HG03175 (cell line): ENCODE results near the gene RNF212.
A peak's percentile ranks its signal among the peaks of the same experiment; 100 is the strongest.
"Not testable (repeated sequence)": the region's sequence is repeated elsewhere in the genome, so short reads cannot be mapped to it uniquely, and the experiment has no call there.

Experiments
- ATAC-seq: cut with Tn5 transposase; IDR thresholded peaks from one replicate; pipeline ENCODE4 v1.9.1; 2021; ENCODE audit warnings: mild to moderate bottlenecking, moderate library complexity; ENCODE audit not compliant: unreplicated experiment

The RNF212 gene, protein sequence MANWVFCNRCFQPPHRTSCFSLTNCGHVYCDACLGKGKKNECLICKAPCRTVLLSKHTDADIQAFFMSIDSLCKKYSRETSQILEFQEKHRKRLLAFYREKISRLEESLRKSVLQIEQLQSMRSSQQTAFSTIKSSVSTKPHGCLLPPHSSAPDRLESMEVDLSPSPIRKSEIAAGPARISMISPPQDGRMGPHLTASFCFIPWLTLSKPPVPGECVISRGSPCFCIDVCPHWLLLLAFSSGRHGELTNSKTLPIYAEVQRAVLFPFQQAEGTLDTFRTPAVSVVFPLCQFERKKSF

GRCh38 chr4:1113311-1114009, at the start of gene RNF212:
Gene RNF212, minus strand, starts transcription at chr4:1113564. Its CDS starts 100 bp downstream, at chr4:1113464.
- ATAC-seq: no peak

- no peak for ATAC-seq
Observed at GRCh38 chr4:1160351-1160750, 47.0 kb upstream of the RNF212 start.

DNA sequence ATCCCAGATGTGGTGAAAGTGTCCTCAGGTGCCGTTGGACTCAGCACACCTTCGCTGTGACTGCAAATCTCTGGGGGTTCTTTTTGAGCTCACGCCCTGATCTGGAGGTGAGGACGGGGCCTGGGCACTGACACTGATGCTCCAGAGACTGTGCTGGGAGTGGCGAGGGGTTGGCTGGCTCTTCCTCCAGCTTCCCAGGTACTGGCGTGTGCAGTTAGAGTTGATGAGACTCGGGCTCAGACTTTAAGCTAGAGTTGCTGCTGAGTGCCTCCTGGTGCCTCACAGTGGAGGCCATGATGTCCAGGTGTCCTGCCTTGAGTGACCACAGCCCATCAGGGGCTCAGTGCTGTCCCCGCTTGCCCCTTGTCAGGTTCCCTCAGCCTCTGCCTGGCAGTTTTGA, 42.7 kb upstream of the RNF212 start:
- ATAC-seq: no peak

DNA sequence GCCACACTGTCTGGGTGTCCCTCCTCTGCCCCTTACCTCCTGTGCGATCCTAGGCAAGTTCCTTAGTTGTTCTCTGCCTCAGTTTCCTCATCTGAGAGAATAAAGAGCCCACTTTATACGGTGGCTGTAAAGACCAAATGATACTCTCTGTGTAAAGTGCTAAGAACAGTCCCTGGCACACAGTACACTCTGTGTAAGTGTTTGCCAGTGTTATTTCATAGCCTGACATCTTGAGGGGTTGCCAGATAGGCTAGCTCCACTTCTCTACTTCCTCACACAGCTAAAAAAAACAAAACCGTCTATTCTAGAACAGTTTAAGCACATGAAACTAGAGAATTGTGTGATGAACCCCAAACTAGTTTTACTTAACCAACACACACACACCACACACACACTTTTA, 42.0 kb upstream of the RNF212 start:
- no peak for ATAC-seq

DNA sequence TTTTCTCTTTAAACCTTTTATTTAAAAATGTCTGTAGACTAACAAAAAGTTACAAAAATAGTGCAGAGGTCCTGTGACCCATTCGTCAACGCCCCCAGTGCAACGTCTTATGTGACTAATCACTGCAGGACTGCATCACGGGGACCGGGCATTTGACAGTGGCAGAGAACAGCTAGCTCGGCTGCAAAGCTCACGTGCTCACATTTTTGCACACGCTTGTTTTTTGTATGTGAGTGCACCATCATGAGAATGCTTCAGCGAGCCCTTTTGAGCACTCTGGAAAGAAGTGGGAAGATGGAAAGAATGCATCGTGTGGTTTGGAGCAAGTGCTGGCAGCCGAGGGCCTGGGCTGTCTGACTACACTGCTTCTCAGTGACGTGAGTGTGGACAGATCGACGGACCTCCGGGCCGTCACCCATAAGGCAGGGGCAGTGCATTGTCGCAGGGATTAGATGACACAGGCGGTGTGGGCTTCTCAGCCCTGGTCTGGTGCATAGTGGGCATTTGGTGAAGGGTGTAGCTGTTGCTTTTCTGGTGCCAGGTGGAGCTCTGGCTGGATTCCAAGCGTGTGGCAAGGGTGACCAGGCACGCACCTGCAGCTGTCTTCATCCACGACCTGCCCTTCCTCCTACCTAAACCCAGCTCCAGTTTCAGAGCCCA, 41.3 kb upstream of the RNF212 start:
- ATAC-seq: peak; percentile 48

- ATAC-seq: peak; percentile 36
Observed at GRCh38 chr4:1154126-1154522, 40.8 kb upstream of the RNF212 start.

- no peak for ATAC-seq
Observed at GRCh38 chr4:1153567-1154090, 40.3 kb upstream of the RNF212 start.

DNA sequence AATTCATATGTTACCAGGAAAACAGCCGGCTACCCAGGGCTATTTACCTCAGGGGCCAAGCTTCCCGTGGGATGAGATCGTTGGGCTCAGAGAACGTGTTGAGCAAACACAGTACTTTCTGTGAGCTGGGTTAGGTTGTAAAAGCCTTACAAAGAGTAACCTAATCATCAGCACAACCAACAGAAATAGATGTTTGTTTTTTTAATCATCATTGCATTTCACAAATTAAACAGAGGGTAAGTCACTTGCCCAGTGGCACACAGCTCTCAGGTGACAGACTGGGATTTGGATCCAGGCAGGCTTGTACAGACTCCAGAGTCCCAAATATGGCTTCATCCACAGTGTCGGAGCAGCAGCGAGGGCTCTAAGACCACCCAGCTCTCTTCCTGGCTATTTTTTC, 38.9 kb upstream of the RNF212 start:
- ATAC-seq: no peak

DNA sequence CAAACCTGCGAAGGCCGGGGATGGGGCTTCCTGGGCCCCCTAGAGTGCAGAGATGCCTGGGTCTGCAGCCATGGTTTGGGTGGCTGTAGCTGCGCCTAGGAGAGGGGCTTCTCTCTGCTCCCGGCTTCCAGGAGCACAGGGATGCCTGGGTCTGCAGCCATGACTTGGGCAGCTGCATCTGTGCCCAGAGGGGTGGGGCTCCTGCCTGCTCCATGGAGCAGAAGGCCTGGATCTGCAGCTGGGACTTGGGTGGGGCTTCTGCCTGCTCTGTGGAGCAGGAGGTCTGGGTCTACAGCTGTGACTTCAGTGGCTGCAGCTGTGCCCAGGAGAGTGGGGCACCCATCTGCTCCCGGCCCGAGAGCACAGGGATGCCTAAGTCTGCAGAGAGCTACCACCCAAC, 38.2 kb upstream of the RNF212 start:
- ATAC-seq: no peak

GRCh38 chr4:1150875-1151274, 37.5 kb upstream of the RNF212 start:
- ATAC-seq: no peak

GRCh38 chr4:1139860-1140259, 26.5 kb upstream of the RNF212 start:
- no peak for ATAC-seq

DNA sequence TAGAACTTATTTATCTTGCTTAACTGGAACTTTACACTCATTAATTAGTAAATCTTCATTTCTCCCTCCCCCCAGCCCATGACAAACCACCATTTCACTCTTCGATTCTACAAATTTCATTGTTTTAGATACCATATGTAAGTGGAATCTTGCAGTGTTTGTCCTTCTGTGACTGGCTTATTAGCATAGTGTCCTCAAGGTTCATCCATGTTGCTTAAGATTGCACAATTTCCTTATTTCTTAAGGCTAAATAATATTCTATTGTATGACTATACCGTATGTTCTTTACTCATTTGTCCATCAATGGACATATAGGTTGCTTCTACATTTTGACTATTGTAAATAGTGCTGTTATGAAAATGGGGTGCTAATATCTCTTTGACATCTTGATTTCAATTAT, 24.5 kb upstream of the RNF212 start:
- no peak for ATAC-seq

DNA sequence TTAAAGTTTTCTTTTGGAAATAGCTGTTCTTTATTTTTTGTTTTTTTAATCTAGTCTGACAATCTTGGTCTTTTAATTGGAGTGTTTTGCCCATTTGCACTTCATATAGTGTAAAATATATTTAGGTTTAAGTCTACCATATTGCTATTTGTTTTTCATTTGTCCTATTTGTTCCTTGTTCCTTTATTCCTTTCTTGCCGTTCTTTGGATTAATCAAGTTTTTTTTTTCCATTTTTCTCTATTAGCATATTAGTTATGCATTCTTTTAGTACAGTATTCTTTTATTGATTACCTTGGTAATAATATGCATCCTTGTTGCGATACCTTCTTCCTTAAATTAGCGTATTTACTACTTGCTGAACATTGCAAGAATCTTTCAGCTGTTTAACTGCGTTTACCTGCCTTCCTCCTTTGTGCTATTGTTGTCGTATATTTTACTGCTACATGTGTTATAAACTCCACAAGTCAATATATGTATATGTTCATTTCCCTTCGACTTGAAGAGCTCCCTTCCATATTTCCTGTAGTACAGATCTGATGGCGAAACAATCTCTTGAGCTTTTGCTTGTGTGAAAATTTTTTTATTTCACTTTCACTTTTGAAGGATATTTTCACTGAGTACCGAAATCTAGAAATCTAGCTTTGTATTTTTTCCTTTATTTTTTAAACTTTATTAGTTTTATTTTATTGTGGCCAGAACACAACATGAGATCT, 23.9 kb upstream of the RNF212 start:
- no peak for ATAC-seq

GRCh38 chr4:1136048-1136447, 22.7 kb upstream of the RNF212 start:
- ATAC-seq: no peak

- no peak for ATAC-seq
Observed at GRCh38 chr4:1133033-1133432, 19.7 kb upstream of the RNF212 start.

DNA sequence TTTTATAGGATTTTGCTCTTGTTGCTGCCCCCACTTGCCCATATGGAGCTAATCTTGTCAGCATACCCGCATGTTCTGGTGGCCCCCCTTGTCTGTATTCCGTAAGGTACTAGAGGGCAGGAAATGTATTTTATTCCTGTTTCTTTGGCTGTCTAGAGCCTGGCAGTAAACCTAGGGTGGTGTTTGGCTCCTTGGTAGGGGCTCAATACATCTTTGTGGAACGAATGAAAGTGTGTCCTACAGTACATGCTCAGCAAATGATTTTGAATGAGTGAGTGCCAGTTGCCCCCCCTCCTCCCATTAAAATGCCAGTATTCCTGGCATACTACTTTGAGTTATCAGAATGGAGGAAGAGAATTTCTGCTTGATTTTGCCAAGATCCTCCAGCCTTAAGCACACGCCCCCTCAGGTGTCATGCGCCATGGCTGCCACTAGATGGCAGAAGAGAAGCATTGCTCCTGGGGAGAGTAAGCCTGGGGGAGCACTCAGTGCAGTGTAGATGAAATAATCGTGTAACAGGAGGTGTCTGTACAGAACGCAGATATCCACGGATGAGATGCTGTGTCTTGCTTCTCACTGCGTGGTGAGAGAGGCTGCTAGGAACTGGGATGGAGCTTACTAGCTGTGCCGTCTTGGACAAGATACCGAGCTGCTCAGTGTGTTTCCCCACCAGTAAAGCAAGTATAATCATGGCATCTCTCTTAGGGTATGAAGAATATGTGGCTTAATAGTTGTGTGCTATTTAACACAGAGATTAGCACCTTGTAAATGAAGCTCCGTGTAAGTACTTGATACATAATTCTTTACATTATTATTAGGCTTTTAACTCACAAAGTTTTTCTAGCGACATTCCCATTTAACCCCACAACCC, 17.2 kb upstream of the RNF212 start:
- ATAC-seq: peak; percentile 83

DNA sequence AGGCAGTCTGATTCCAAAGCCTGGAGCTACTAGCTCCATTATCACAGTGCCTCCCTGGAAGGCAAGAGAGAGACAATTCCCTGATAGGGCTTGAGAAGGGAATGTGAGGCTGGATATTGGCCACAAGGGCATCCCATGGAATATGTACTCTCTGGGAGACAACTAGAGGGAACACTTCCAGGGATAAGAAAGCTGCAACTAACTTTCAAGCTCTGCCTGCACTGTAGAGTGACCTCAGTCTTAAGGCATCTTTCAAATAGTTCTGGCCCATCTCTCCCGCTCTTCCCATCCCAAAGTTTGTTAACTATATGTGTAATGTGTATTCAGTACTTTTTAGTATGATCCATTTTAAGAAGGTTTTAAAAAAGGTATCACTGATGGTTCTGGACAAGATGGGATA, 13.1 kb upstream of the RNF212 start:
- no peak for ATAC-seq

DNA sequence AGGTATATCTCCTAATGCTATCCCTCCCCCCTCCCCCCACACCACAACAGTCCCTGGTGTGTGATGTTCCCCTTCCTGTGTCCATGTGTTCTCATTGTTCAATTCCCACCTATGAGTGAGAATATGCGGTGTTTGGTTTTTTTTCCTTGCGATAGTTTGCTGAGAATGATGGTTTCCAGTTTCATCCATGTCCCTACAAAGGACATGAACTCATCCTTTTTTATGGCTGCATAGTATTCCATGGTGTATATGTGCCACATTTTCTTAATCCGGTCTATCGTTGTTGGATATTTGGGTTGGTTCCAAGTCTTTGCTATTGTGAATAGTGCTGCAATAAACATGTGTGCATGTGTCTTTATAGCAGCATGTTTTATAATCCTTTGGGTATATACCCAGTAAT, 12.1 kb upstream of the RNF212 start:
- ATAC-seq: not testable (repeated sequence)

GRCh38 chr4:1124818-1125217, 11.5 kb upstream of the RNF212 start:
- no peak for ATAC-seq

DNA sequence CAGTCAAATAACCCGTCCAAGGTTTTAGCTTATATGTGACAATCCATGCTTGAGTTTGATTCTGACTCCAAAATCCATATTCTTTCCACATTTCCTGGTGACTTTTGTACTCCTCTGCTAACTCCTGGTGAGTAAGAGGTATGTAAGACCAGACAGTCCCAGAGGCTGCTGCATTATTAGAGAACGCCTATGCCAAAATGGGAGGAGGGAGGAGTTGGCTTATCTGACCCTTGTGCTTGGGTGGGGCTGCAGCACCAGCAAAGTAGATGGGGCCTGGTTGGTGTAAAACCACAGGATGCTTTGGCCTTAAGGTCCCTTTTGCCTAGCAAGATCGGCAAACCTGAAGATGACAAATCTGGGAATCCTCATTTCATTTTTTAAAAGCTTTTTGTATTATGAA, 9.1 kb upstream of the RNF212 start:
- no peak for ATAC-seq
